ENCODE measurements around the gene HSPG2.
"Not testable (repeated sequence)": the region's sequence is repeated elsewhere in the genome, so short reads cannot be mapped to it uniquely, and the experiment has no call there.

HSPG2 gene

DNA sequence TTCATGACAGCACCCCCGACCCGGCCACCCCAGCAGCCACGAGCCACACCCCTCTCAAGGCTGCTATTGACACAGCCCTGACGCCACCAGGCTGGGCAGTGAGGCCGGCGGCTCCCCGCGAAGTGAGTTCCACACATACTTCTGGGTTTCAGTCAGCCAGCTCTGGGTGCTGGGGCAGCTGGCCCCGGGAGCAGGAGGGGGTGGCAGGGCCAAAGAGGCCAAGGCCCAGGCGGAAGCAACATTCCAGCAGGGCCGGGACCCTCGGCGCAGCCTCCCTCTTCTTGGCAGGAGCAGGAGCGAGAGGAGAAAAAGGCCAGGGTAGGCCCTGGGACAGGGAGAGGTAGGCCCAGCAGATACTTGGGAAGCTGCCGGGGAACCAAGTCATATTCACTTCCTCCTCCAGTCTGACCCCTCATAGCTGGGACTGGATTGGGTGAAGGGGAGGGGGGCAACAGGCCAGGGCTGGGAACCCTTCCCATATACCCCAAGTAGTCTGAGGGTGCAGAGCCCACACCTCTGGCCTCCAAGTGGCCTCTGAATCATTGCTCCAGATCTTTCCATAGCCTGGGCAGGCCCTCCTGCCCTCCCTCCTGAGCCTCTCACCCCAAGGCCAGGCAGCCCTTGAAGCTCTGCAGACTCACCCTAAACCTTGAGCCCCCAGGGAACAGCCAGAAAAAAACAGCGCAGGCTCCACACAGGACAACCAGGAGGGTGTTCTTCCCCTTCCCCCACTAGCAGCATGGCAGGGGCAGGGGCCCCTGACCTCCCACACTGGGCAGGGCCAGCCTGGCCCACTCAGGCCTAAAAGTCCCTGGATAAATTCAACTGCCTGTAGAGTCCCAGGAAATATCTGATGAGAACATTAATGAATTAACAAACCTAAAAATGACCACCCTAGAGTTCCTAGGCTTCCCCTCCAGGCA is 5.7 kb downstream of the HSPG2 start:
- DNase-seq: no peak

DNA sequence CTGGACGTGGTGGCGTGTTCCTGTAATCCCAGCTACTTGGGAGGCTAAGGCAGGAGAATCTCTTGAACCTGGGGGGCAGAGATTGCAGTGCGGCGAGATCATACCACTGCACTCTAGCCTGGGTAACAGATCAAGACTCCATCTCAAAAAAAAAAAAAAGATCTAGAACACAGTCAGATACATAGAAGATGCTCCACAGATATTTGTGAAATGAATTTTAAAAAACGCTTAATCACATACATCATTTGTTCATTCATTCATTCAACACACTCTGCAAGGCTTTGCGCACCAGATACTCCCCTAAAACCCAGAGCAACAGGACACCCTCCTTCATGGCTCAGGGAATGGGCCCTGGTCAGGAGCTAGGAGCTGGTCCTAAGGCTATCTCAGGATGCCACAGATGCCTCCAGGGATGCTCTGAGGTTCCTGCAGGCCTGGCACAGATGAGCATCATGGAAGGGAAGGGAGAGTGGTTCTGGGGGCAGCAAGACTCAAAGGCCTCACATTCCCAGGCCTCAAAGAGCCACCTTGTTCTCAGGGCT is 6.4 kb downstream of the HSPG2 start:
- DNase-seq: no peak

GRCh38 chr1:21930080-21930571 is 7.0 kb downstream of the HSPG2 start:
- DNase-seq: no peak

- no peak for DNase-seq
These were observed 9.4 kb downstream of the HSPG2 start for GRCh38 chr1:21927533-21928237.

- DNase-seq: no peak
These were observed 10.1 kb downstream of the HSPG2 start for GRCh38 chr1:21926814-21927532.

DNA sequence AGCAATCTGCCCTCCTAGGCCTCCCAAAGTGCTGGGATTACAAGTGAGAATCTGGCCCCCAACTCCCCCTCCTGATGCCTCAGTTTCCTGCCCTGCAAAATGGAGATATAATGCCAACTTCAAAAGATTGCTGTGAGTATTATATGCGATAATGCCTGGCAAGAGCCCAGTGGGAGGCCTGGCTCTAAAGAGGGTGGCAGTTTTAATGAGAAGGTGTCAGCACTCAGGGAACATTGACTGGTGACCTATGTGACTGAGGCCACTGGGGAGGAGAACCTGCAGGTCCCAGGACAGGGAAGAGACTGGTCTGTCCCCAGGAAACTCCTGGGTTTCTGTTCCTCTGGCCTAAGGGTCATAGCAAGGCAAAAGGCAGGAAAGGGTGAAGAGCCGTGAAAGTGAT is 11.0 kb downstream of the HSPG2 start:
- DNase-seq: no peak

- no peak for DNase-seq
These were observed 11.7 kb downstream of the HSPG2 start for GRCh38 chr1:21925334-21925940.

- DNase-seq: no peak
These were observed 12.6 kb downstream of the HSPG2 start for GRCh38 chr1:21924503-21925005.

DNA sequence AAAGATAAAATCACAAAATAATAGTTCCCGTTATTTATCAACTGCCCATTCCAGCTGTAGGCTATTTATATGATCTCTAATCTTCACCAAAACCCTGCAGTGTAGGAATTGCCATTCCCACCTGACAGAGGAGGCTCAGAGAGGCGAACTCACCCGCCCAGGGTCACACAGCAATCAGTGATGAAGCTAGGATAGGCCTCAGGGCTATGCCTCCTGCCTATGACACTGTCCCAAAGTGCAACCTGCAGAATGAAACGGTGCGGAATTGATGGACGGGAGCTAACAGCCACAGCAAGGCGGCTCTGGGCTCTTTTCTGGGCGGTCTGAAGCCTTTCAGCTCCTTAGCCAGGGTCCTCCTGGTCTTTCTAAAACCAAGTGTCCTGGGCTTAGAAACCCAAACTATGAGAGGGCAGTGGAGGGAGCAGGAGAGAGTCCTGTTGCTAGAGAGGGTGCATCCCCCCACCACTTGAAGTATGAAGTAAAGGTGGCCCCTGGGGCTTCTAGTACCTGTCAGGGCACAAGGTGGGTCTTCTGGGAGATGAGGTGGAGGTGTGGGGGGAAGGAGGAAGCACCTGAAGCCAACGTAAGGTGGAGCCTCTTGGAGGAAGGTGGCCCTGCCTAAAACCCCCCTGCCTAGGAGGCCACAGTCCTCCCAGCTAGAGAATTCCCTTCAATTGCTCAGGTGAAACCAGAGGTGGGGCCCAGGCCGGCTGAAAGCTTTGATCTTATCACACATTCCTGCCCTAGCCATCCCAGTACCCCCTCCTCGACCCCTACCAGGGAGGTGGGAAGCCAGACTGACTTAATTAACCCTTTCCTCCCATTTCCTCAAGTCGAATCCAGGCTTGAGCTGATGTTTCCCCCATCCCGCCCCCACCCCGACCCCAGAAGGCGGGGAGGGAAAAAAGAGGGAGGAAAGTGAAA is 14.8 kb downstream of the HSPG2 start:
- DNase-seq: no peak

- no peak for DNase-seq
These were observed 15.8 kb downstream of the HSPG2 start for GRCh38 chr1:21921100-21921875.

DNA sequence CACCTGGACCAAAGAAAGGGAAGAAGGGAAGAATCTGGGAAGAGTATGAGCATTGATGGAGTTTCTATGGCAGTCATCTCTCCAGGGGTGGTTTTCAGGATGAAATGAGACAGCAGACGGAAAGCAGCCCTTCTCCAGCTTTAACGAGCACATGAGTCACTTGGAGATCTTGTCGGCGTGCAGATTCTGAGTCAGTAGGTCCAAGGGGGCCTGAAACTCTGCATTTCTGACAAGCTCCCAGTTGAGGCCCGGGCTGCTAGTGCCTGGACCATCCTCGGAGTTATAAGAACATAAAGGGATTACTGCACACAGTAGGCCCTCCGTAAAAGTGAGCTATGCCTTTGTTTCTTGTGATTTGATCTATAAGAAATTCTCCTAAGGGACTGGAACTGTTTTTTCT is 17.6 kb downstream of the HSPG2 start:
- DNase-seq: no peak

GRCh38 chr1:21917239-21917631 is 19.9 kb downstream of the HSPG2 start:
- DNase-seq: not testable (repeated sequence)

DNA sequence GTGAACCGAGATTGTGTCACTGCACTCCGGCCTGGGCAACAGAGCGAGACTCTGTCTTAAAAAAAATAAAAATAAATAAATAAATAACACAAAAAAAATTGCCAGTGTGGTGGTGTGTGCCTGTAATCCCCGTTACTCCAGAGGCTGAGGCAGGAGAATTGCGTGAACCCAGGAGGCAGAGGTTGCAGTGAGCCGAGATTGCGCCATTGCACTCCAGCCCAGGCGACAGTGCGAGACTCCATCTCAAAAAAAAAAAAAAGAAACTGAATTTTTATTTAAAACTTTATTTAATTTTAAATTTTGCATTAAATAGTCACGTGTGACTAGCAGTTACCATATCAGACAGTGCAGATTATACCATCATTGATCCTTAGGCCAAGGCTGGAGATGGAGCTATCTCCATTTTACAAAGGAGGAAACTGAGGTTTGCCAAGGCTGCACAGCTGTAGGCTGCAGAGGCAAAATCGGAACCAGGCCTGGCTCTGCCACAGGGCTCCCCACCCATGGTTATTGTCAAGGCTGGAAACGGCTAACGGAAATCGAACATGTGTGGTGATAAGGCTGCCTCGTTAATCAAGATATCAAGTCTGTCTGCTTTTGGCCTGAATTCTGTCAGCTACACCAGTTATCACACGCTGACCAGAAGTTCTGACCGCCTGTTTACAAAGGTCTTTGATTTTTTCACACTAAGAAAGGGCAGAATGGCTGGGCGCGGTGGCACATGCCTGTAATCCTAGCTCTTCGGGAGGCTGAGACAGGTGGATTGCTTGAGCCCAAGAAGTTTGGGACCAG is 20.5 kb downstream of the HSPG2 start:
- no peak for DNase-seq

DNA sequence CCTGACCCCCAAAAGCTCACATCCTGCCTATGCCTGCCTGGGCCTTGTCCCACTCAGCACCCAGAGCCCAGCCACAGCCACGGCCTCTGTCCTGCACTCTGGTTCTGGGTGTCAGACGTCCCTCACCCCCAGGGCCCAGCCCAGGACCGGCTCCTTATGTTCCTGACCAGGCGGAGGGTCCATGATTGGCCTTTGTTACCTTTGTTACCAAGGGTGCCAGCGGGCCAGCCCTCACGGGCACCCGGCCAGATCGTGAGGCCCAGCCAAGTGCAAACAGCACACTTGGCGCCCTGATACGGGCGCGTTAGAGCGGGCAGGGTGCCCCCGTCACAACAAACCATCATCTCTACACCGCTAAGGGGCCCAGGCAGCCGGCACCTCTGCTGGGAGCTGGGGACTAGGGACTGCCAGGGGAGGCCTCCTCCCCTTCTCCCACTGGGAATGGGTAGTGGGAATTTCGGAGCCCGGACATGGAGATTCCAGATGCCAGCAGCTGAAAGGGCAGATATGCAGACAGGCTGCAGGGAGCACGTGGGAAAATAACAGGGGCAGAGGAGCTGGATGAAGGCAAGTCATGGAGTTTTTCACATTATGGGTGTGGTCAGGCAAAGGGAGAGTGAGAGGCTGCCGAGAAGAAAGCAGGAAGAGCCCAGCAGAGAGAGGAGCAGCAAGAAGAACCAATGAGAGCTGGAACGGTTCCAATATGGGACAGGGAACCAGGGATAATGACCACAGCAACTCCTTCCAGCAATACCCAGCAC is 22.1 kb downstream of the HSPG2 start:
- DNase-seq: no peak

DNA sequence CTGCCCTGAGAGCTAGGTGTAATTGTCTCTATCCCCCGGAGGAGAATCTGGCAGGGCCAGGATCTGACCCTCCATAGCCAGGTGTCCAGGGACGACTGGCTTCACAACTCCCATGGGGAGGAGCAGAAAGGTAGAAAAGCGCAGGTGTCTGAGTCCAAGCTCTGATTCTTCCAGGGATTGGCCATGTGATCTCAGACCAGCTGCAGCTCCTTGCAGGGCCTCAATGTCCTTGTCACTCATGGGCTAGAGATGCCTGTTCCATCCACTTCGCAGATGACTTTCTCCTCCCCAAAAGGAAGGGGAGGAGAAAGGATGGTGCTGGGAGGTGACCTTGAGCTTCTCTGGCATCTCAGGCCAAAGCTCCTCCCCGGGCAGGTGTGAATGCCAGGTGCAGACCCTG is 22.7 kb downstream of the HSPG2 start:
- no peak for DNase-seq

DNA sequence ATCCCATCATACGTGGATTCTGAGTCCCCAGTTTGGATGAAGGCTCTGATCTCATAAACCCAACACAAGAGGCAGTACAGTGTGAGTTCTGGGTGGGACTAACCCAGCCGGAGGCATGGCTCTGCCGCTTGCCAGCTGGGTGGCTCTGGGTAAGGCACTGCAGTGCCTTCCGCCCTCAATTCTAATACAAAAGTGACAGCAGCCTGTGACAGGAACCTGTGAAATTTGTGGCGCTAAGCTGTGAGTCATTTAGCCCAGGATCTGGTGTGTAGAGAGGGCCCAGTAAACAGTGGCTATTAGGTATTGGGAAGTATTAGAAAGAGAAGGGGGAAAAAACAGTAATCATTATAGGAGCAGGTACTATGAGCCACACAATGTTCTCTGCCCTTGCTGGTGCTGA is 23.3 kb downstream of the HSPG2 start:
- no peak for DNase-seq

DNA sequence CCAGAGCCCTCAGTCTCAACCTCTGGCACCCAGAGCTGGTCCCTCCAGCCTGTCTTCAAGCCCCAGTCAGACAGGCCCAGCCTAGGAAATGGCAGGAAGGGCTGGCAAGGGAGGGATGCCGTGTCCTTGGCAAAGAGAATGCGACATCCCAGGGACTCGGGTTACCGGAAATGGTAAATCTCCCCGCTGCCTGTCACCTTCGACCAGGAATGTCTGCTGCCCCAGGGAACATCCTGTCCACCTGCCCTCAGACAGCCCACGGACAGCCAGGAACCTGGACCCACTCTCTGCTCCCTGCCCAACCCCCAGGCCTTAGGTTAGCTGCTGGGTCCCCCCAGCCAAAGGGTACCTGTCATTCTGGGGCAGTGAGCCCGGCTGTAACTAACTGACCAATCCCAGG is 23.9 kb downstream of the HSPG2 start:
- DNase-seq: no peak

DNA sequence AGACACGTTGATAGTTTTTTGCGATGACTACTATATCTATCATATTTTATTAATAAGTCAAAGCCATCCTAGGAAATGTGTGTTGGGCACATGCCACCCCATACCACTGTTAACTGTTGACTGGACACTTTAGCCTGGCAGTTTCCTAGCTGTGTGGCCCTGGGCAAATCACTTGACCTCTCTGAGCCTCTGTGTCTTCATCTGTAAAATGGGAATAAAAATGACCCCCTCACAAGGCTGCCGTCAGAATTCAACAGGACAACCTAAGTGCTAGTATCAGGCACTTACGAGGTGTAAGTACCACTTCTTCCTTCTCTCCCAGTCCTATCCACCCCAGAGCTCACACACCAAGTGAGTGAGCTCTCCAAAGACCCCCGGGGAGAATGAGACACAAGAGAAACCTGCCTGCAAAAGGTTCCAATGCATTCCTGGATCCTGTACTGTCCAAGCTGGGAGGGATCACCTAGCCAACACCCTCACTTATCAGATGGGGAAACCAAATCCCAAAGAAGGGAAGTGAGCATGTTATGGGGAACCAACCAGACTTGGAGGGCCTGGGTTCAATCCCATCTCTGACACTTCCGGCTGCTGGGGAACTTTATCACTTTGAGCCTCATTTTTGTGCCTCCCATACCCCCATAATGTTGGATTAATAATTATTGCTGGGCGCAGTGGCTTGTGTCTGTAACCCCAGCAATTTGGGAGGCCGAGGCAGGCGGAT is 24.9 kb downstream of the HSPG2 start:
- DNase-seq: no peak
